GM12878 (cell line): ENCODE data around the gene PI4K2A. TPM values are rescaled to one million over a fixed set of nuclear protein-coding genes. Genes with fewer than 3 reads are reported as not detected.

Experiments used
- CBFB ChIP-seq: IDR thresholded peaks from 2 replicates; pipeline ENCODE4 v1.6.1; 2016; ENCODE audit warnings: antibody characterized with exemption, low read depth
- CEBPB ChIP-seq, 2 experiments: fragments of 150-350 bp in 1 of 2; IDR thresholded peaks; 2 replicates each; pipeline ENCODE4 v1.6.1; 2012 to 2014; ENCODE audit warnings: low read depth in 2 of 2, low read length in 2 of 2, borderline replicate concordance in 1 of 2, inconsistent platforms in 1 of 2
- CHD4 ChIP-seq: fragments of 200-600 bp; sonication (generic); IDR thresholded peaks from 2 replicates; pipeline ENCODE4 v1.6.1; 2016; ENCODE audit warnings: mild to moderate bottlenecking
- DPF2 ChIP-seq: fragments of 450-650 bp; IDR thresholded peaks from 2 replicates; pipeline ENCODE4 v1.6.1; 2017; ENCODE audit warnings: mild to moderate bottlenecking
- FOXM1 ChIP-seq: IDR thresholded peaks from 2 replicates; pipeline ENCODE4 v1.6.1; 2012; ENCODE audit warnings: low read depth, mild to moderate bottlenecking, inconsistent platforms, low read length, moderate library complexity
- HCFC1 ChIP-seq: fragments of 150-350 bp; IDR thresholded peaks from 2 replicates; pipeline ENCODE4 v1.6.1; 2014; ENCODE audit warnings: low read length
- MXI1 ChIP-seq: fragments of 150-350 bp; IDR thresholded peaks from 2 replicates; pipeline ENCODE4 v1.6.1; 2011; ENCODE audit warnings: low read depth, mild to moderate bottlenecking, inconsistent platforms, low read length, improper control_type of control experiment
- MYB ChIP-seq: fragments of 150-350 bp; IDR thresholded peaks from 2 replicates; pipeline ENCODE4 v1.6.1; 2014; ENCODE audit warnings: mild to moderate bottlenecking, low read depth, low read length, borderline replicate concordance
- TCF3 ChIP-seq: IDR thresholded peaks from 2 replicates; pipeline ENCODE4 v1.6.1; 2012; ENCODE audit warnings: low read depth, mild to moderate bottlenecking, low read length, borderline replicate concordance; ENCODE audit not compliant: insufficient read depth
- TCF7 ChIP-seq: IDR thresholded peaks from 2 replicates; pipeline ENCODE4 v1.6.1; 2014; ENCODE audit warnings: antibody characterized with exemption, borderline replicate concordance
- YY1 ChIP-seq: IDR thresholded peaks from 2 replicates; pipeline ENCODE4 v1.6.1; 2011; ENCODE audit warnings: low read depth, mild to moderate bottlenecking, low read length
- ZBED1 ChIP-seq: IDR thresholded peaks from 2 replicates; pipeline ENCODE4 v1.6.1; 2016; ENCODE audit warnings: borderline replicate concordance
- ZNF217 ChIP-seq: fragments of 450-650 bp; IDR thresholded peaks from 2 replicates; pipeline ENCODE4 v1.6.1; 2017; ENCODE audit warnings: antibody characterized with exemption, mild to moderate bottlenecking
- polyA plus RNA-seq, 11 experiments: library from polyadenylated mRNA; depleted of rRNA in 4 of 11; unstranded in 6 of 11; stranded (reverse) in 5 of 11; fragments of >200 nt; fragmentation: Nextera tagmentation in 4 of 11; fragmentation: Illumina TruSeq in 1 of 11; extraction: Ambion mirVana in 4 of 11; extraction: Trizol in 1 of 11; gene quantifications; 1 replicate in 1 of 11; 2 replicates in 10 of 11; pipeline versions ENCODE4 v1.2.1 to v1.2.3, GENCODE V29; 2011 to 2016; ENCODE audit warnings: inconsistent platforms in 2 of 11, missing spikeins in 2 of 11, low read depth in 1 of 11
- total RNA-seq, 4 experiments: library from RNA; depleted of rRNA in 3 of 4; stranded (reverse); fragments of >200 nt in 3 of 4; fragmentation: Illumina TruSeq in 1 of 4; extraction: Trizol in 1 of 4; gene quantifications; 2 replicates each; pipeline versions ENCODE4 v1.2.1 to v1.2.3, GENCODE V29; 2013 to 2021
- TF ChIP-seq, protein P1 (sequence below): fragments of 450-650 bp; IDR thresholded peaks from 2 replicates; pipeline ENCODE4 v1.6.1; 2017; ENCODE audit warnings: mild to moderate bottlenecking, moderate library complexity
- TF ChIP-seq, protein P2 (sequence below): fragments of 450-650 bp; IDR thresholded peaks from 2 replicates; pipeline ENCODE4 v1.6.1; 2016; ENCODE audit warnings: mild to moderate bottlenecking, moderate library complexity, borderline replicate concordance
- TF ChIP-seq, protein P3 (sequence below): fragments of 450-650 bp; IDR thresholded peaks from 2 replicates; pipeline ENCODE4 v1.6.1; 2017; ENCODE audit warnings: mild to moderate bottlenecking, low read depth, inconsistent platforms; ENCODE audit not compliant: poor library complexity, severe bottlenecking
- TF ChIP-seq, protein P4 (sequence below): IDR thresholded peaks from 2 replicates; pipeline ENCODE4 v1.6.1; 2011; ENCODE audit warnings: low read depth, mild to moderate bottlenecking, low read length, moderate library complexity, borderline replicate concordance; ENCODE audit errors: extremely low read depth
- TF ChIP-seq, protein P5 (sequence below): IDR thresholded peaks from 2 replicates; pipeline ENCODE4 v1.6.1; 2011; ENCODE audit warnings: mild to moderate bottlenecking, low read depth, low read length, moderate library complexity; ENCODE audit not compliant: insufficient replicate concordance

Gene PI4K2A
- total and polyA plus RNA-seq, 10 of the 15 experiments (the other 5 are each of a cell fraction or from before 2014, with no cell fraction given): 1.5 to 14.5 (median 10.0) TPM

DNA sequence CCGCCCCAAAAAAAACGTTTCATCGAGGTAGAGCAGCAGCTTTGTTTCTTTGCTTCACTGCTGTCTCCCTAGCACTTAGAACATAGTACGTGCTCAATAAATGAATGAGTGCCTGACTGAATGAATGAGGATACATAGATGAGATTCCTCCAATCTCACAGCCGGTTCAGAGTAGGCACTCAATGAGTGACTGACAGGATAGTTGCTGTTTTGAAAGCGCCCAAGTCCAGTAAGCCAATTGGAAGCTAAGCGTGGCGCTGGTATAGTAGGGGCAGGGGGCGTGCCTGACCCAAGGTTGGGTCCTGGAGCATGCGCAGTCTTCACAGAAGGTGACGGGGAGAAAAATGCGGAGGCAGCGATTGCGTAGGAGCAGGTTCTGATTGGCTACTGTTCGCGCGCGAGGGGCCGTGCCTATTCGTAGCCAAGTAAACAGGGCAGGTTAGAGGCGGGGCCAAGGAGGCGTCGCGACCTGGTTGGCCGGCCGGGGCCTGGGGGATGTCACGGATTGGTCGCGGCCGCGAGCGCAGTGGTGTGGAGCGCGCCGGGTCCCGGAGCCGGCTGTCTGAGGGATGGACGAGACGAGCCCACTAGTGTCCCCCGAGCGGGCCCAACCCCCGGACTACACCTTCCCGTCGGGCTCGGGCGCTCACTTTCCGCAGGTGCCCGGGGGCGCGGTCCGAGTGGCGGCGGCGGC lies at the start of gene PI4K2A (continued):
- no peak for TF ChIP-seq CHD4
- TF ChIP-seq, protein P1, sequence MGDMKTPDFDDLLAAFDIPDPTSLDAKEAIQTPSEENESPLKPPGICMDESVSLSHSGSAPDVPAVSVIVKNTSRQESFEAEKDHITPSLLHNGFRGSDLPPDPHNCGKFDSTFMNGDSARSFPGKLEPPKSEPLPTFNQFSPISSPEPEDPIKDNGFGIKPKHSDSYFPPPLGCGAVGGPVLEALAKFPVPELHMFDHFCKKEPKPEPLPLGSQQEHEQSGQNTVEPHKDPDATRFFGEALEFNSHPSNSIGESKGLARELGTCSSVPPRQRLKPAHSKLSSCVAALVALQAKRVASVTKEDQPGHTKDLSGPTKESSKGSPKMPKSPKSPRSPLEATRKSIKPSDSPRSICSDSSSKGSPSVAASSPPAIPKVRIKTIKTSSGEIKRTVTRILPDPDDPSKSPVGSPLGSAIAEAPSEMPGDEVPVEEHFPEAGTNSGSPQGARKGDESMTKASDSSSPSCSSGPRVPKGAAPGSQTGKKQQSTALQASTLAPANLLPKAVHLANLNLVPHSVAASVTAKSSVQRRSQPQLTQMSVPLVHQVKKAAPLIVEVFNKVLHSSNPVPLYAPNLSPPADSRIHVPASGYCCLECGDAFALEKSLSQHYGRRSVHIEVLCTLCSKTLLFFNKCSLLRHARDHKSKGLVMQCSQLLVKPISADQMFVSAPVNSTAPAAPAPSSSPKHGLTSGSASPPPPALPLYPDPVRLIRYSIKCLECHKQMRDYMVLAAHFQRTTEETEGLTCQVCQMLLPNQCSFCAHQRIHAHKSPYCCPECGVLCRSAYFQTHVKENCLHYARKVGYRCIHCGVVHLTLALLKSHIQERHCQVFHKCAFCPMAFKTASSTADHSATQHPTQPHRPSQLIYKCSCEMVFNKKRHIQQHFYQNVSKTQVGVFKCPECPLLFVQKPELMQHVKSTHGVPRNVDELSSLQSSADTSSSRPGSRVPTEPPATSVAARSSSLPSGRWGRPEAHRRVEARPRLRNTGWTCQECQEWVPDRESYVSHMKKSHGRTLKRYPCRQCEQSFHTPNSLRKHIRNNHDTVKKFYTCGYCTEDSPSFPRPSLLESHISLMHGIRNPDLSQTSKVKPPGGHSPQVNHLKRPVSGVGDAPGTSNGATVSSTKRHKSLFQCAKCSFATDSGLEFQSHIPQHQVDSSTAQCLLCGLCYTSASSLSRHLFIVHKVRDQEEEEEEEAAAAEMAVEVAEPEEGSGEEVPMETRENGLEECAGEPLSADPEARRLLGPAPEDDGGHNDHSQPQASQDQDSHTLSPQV: no peak
- no peak for TF ChIP-seq MXI1
- TF ChIP-seq, protein P2, sequence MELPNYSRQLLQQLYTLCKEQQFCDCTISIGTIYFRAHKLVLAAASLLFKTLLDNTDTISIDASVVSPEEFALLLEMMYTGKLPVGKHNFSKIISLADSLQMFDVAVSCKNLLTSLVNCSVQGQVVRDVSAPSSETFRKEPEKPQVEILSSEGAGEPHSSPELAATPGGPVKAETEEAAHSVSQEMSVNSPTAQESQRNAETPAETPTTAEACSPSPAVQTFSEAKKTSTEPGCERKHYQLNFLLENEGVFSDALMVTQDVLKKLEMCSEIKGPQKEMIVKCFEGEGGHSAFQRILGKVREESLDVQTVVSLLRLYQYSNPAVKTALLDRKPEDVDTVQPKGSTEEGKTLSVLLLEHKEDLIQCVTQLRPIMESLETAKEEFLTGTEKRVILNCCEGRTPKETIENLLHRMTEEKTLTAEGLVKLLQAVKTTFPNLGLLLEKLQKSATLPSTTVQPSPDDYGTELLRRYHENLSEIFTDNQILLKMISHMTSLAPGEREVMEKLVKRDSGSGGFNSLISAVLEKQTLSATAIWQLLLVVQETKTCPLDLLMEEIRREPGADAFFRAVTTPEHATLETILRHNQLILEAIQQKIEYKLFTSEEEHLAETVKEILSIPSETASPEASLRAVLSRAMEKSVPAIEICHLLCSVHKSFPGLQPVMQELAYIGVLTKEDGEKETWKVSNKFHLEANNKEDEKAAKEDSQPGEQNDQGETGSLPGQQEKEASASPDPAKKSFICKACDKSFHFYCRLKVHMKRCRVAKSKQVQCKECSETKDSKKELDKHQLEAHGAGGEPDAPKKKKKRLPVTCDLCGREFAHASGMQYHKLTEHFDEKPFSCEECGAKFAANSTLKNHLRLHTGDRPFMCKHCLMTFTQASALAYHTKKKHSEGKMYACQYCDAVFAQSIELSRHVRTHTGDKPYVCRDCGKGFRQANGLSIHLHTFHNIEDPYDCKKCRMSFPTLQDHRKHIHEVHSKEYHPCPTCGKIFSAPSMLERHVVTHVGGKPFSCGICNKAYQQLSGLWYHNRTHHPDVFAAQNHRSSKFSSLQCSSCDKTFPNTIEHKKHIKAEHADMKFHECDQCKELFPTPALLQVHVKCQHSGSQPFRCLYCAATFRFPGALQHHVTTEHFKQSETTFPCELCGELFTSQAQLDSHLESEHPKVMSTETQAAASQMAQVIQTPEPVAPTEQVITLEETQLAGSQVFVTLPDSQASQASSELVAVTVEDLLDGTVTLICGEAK: no peak
- TF ChIP-seq, protein P3, sequence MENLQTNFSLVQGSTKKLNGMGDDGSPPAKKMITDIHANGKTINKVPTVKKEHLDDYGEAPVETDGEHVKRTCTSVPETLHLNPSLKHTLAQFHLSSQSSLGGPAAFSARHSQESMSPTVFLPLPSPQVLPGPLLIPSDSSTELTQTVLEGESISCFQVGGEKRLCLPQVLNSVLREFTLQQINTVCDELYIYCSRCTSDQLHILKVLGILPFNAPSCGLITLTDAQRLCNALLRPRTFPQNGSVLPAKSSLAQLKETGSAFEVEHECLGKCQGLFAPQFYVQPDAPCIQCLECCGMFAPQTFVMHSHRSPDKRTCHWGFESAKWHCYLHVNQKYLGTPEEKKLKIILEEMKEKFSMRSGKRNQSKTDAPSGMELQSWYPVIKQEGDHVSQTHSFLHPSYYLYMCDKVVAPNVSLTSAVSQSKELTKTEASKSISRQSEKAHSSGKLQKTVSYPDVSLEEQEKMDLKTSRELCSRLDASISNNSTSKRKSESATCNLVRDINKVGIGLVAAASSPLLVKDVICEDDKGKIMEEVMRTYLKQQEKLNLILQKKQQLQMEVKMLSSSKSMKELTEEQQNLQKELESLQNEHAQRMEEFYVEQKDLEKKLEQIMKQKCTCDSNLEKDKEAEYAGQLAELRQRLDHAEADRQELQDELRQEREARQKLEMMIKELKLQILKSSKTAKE: no peak
- no peak for TF ChIP-seq FOXM1
- no peak for TF ChIP-seq CBFB
- TF ChIP-seq ZNF217: no peak
- no peak for TF ChIP-seq ZBED1
- TF ChIP-seq MYB: no peak
- no peak for TF ChIP-seq YY1
- TF ChIP-seq TCF7: no peak
- TF ChIP-seq DPF2: peak; percentile 69; the same call in 1 of the 2 replicates
- TF ChIP-seq, protein P4, sequence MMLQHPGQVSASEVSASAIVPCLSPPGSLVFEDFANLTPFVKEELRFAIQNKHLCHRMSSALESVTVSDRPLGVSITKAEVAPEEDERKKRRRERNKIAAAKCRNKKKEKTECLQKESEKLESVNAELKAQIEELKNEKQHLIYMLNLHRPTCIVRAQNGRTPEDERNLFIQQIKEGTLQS: no peak
- TF ChIP-seq CEBPB (IDR thresholded peaks at IDR 0.05; ENCODE audit: borderline replicate concordance in 1 of 2, low read depth in 2 of 2, low read length in 2 of 2): no peak; a peak in 1 of 4 replicates
- TF ChIP-seq, protein P5, sequence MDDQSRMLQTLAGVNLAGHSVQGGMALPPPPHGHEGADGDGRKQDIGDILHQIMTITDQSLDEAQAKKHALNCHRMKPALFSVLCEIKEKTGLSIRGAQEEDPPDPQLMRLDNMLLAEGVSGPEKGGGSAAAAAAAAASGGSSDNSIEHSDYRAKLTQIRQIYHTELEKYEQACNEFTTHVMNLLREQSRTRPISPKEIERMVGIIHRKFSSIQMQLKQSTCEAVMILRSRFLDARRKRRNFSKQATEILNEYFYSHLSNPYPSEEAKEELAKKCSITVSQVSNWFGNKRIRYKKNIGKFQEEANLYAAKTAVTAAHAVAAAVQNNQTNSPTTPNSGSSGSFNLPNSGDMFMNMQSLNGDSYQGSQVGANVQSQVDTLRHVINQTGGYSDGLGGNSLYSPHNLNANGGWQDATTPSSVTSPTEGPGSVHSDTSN: peak; percentile 82
- TF ChIP-seq TCF3: peak; percentile 33; the same call in 1 of the 2 replicates
- no peak for TF ChIP-seq HCFC1
